HepG2 (cell line): Measurements from ENCODE around the gene NUP85. TPM values are rescaled to one million over a fixed set of nuclear protein-coding genes. Genes with fewer than 3 reads are reported as not detected.
A peak's percentile ranks its signal among the peaks of the same experiment; 100 is the strongest.

Experiments
- DR1 ChIP-seq: sonication (generic); formaldehyde crosslinking; IDR thresholded peaks from 2 replicates; pipeline ENCODE4 v1.8.0; 2021; ENCODE audit warnings: mild to moderate bottlenecking, missing genetic modification reagents, inconsistent platforms
- KDM4B ChIP-seq: sonication (generic); formaldehyde crosslinking; IDR thresholded peaks from 2 replicates; pipeline ENCODE4 v1.4.0; 2020; ENCODE audit warnings: missing genetic modification reagents
- MBNL3 ChIP-seq: fragments of 250-450 bp; sonication (Bioruptor Pico); conservative IDR thresholded peaks from 2 replicates; pipeline ENCODE4 v1.8.0; 2022; ENCODE audit warnings: mild to moderate bottlenecking, inconsistent platforms
- MXI1 ChIP-seq: IDR thresholded peaks from 3 replicates; pipeline ENCODE4 v1.6.1; 2012; ENCODE audit warnings: low read depth, low read length, inconsistent platforms, borderline replicate concordance
- MZF1 ChIP-seq: sonication (generic); formaldehyde crosslinking; IDR thresholded peaks from 2 replicates; pipeline ENCODE4 v1.8.1; 2023; ENCODE audit warnings: mild to moderate bottlenecking, missing genetic modification reagents, borderline replicate concordance
- RBFOX2 ChIP-seq: fragments of 200-400 bp; formaldehyde crosslinking; IDR thresholded peaks from 2 replicates; pipeline ENCODE4 v1.6.1; 2017; ENCODE audit warnings: low read depth, mild to moderate bottlenecking, low read length
- REXO4 ChIP-seq: sonication (generic); formaldehyde crosslinking; IDR thresholded peaks from 2 replicates; pipeline ENCODE4 v1.8.0; 2022; ENCODE audit warnings: missing genetic modification reagents, mild to moderate bottlenecking, borderline replicate concordance
- RXRB ChIP-seq: IDR thresholded peaks from 2 replicates; pipeline ENCODE4 v1.6.1; 2016; ENCODE audit warnings: borderline replicate concordance, missing genetic modification reagents, missing compliant biosample characterization
- TBX2 ChIP-seq: sonication (generic); formaldehyde crosslinking; IDR thresholded peaks from 2 replicates; pipeline ENCODE4 v1.5.0; 2020; ENCODE audit warnings: missing genetic modification reagents, mild to moderate bottlenecking, borderline replicate concordance
- TEAD2 ChIP-seq: sonication (generic); formaldehyde crosslinking; IDR thresholded peaks from 2 replicates; pipeline ENCODE4 v1.9.0; 2021; ENCODE audit warnings: missing genetic modification reagents
- TEAD3 ChIP-seq: optimal IDR thresholded peaks from 2 replicates; pipeline ENCODE3; 2016; ENCODE audit warnings: borderline replicate concordance
- TSC22D2 ChIP-seq: sonication (generic); formaldehyde crosslinking; IDR thresholded peaks from 2 replicates; pipeline ENCODE4 v1.5.1; 2020; ENCODE audit warnings: missing genetic modification reagents, mild to moderate bottlenecking, borderline replicate concordance
- YY1 ChIP-seq: IDR thresholded peaks from 2 replicates; pipeline ENCODE4 v1.6.1; 2011; ENCODE audit warnings: low read length, low read depth, moderate library complexity, mild to moderate bottlenecking; ENCODE audit not compliant: insufficient read depth, insufficient replicate concordance
- ZNF30 ChIP-seq: sonication (generic); formaldehyde crosslinking; IDR thresholded peaks from 2 replicates; pipeline ENCODE4 v1.5.0; 2020; ENCODE audit warnings: mild to moderate bottlenecking, missing genetic modification reagents
- ZNF33B ChIP-seq: sonication (generic); formaldehyde crosslinking; IDR thresholded peaks from 2 replicates; pipeline ENCODE4 v1.5.1; 2020; ENCODE audit warnings: mild to moderate bottlenecking, missing genetic modification reagents
- ZNF496 ChIP-seq: sonication (generic); formaldehyde crosslinking; IDR thresholded peaks from 2 replicates; pipeline ENCODE4 v1.8.1; 2023; ENCODE audit warnings: mild to moderate bottlenecking, moderate library complexity, missing genetic modification reagents; ENCODE audit not compliant: insufficient replicate concordance
- ZNF768 ChIP-seq: sonication (generic); formaldehyde crosslinking; IDR thresholded peaks from 2 replicates; pipeline ENCODE4 v1.4.0; 2020; ENCODE audit warnings: missing genetic modification reagents
- ZNF879 ChIP-seq: sonication (generic); formaldehyde crosslinking; IDR thresholded peaks from 2 replicates; pipeline ENCODE4 v1.8.1; 2023; ENCODE audit warnings: missing genetic modification reagents
- polyA plus RNA-seq, 8 experiments: library from polyadenylated mRNA; depleted of rRNA in 3 of 8; stranded (reverse) in 7 of 8; unstranded in 1 of 8; fragments of >200 nt; fragmentation: Illumina TruSeq in 4 of 8; extraction: Trizol in 4 of 8; gene quantifications; 2 replicates each; pipeline versions ENCODE4 v1.2.1 to v1.2.3, GENCODE V29; 2011 to 2016; ENCODE audit warnings: low read depth in 4 of 8, missing spikeins in 1 of 8, mixed read lengths in 1 of 8; ENCODE audit not compliant: insufficient read depth in 1 of 8
- total RNA-seq, 5 experiments: library from RNA; depleted of rRNA; stranded (reverse); fragments of >200 nt; fragmentation: Illumina TruSeq; extraction: Trizol; gene quantifications; 2 replicates each; pipeline ENCODE4 v1.2.3, GENCODE V29; 2016; ENCODE audit warnings: low read depth in 1 of 5
- TF ChIP-seq, protein P1 (sequence below): fragments of 450-650 bp; IDR thresholded peaks from 2 replicates; pipeline ENCODE4 v1.6.1; 2017
- TF ChIP-seq, protein P2 (sequence below): sonication (generic); formaldehyde crosslinking; IDR thresholded peaks from 2 replicates; pipeline ENCODE4 v1.4.0; 2020; ENCODE audit warnings: mild to moderate bottlenecking, missing genetic modification reagents
- TF ChIP-seq, protein P3 (sequence below): sonication (generic); formaldehyde crosslinking; conservative IDR thresholded peaks from 2 replicates; pipeline ENCODE4 v1.8.0; 2022; ENCODE audit warnings: missing genetic modification reagents
- TF ChIP-seq, protein P4 (sequence below): IDR thresholded peaks from 2 replicates; pipeline ENCODE4 v1.6.1; 2016; ENCODE audit warnings: missing compliant biosample characterization, missing genetic modification reagents, borderline replicate concordance

Gene NUP85
- total and polyA plus RNA-seq, 2 of the 13 experiments (the other 11 are each of a cell fraction or from before 2014, with no cell fraction given), result 89.1 to 124 TPM

DNA sequence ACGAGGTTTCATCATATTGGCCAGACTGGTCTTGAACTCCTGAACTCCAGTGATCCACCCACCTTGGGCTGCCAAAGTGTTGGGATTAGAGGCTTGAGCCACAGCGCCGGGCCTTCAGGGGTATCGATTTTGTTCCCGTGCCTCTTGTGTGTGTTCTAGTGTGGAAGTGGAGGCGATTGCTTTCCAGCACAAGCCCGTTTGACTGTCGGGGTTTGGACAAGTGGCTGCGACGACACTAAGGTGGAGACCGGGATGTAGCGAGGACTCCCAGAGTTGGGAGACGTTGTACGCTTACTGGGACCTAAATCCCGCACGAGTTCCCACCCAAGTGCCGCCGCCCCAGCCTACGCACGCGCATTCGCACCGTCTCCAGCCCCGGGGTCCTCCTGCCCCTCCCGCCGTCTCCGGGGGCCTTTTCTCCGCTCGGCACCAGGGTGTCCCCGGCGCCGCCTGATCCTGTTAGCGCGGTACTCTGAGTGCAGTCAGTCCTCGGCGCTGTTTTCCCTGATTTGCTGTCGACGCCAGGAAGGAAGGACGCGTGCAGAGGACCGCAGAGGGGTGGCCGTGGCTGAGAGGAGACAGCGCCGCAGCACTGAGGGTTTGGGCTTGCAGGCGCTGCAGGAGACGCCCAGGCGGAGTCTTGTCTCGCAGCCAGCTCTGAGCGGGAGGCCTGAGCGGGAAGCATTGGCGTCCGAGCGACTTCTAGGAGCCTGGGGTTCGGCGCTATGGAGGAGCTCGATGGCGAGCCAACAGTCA, at the start of gene NUP85 (continued):
- TF ChIP-seq ZNF768, result peak; percentile 59
- TF ChIP-seq, protein P1, sequence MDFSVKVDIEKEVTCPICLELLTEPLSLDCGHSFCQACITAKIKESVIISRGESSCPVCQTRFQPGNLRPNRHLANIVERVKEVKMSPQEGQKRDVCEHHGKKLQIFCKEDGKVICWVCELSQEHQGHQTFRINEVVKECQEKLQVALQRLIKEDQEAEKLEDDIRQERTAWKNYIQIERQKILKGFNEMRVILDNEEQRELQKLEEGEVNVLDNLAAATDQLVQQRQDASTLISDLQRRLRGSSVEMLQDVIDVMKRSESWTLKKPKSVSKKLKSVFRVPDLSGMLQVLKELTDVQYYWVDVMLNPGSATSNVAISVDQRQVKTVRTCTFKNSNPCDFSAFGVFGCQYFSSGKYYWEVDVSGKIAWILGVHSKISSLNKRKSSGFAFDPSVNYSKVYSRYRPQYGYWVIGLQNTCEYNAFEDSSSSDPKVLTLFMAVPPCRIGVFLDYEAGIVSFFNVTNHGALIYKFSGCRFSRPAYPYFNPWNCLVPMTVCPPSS, result no peak
- no peak for TF ChIP-seq TEAD2 (CRISPR knock-in tag)
- TF ChIP-seq MXI1, result peak; percentile 83; the same call in 1 of the 3 replicates
- no peak for TF ChIP-seq YY1
- no peak for TF ChIP-seq MZF1 (CRISPR knock-in tag)
- TF ChIP-seq TBX2 (CRISPR knock-in tag), result peak; percentile 75
- TF ChIP-seq ZNF33B (CRISPR knock-in tag), result peak; percentile 69; the same call in 1 of the 2 replicates
- peak; percentile 55 for TF ChIP-seq RXRB (CRISPR knock-in tag)
- TF ChIP-seq, protein P2, sequence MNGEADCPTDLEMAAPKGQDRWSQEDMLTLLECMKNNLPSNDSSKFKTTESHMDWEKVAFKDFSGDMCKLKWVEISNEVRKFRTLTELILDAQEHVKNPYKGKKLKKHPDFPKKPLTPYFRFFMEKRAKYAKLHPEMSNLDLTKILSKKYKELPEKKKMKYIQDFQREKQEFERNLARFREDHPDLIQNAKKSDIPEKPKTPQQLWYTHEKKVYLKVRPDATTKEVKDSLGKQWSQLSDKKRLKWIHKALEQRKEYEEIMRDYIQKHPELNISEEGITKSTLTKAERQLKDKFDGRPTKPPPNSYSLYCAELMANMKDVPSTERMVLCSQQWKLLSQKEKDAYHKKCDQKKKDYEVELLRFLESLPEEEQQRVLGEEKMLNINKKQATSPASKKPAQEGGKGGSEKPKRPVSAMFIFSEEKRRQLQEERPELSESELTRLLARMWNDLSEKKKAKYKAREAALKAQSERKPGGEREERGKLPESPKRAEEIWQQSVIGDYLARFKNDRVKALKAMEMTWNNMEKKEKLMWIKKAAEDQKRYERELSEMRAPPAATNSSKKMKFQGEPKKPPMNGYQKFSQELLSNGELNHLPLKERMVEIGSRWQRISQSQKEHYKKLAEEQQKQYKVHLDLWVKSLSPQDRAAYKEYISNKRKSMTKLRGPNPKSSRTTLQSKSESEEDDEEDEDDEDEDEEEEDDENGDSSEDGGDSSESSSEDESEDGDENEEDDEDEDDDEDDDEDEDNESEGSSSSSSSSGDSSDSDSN, result peak; percentile 73
- no peak for TF ChIP-seq ZNF496 (CRISPR knock-in tag)
- TF ChIP-seq DR1, result peak; percentile 95
- 0 out of 2 replicates have a peak, but pooled peaks have one; percentile 6 for TF ChIP-seq REXO4
- no peak for TF ChIP-seq MBNL3 (CRISPR knock-in tag)
- peak; percentile 68; the same call in 1 of the 2 replicates for TF ChIP-seq TSC22D2 (CRISPR knock-in tag)
- no peak; the same call in 1 of the 2 replicates for TF ChIP-seq ZNF879 (CRISPR knock-in tag)
- TF ChIP-seq RBFOX2, result peak; percentile 81
- no peak for TF ChIP-seq ZNF30 (CRISPR knock-in tag)
- peak; percentile 46 for TF ChIP-seq TEAD3 (CRISPR knock-in tag)
- peak; percentile 25 for TF ChIP-seq KDM4B (CRISPR knock-in tag)
- TF ChIP-seq, protein P3, sequence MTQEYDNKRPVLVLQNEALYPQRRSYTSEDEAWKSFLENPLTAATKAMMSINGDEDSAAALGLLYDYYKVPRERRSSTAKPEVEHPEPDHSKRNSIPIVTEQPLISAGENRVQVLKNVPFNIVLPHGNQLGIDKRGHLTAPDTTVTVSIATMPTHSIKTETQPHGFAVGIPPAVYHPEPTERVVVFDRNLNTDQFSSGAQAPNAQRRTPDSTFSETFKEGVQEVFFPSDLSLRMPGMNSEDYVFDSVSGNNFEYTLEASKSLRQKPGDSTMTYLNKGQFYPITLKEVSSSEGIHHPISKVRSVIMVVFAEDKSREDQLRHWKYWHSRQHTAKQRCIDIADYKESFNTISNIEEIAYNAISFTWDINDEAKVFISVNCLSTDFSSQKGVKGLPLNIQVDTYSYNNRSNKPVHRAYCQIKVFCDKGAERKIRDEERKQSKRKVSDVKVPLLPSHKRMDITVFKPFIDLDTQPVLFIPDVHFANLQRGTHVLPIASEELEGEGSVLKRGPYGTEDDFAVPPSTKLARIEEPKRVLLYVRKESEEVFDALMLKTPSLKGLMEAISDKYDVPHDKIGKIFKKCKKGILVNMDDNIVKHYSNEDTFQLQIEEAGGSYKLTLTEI (CRISPR knock-in tag), result no peak
- TF ChIP-seq, protein P4, sequence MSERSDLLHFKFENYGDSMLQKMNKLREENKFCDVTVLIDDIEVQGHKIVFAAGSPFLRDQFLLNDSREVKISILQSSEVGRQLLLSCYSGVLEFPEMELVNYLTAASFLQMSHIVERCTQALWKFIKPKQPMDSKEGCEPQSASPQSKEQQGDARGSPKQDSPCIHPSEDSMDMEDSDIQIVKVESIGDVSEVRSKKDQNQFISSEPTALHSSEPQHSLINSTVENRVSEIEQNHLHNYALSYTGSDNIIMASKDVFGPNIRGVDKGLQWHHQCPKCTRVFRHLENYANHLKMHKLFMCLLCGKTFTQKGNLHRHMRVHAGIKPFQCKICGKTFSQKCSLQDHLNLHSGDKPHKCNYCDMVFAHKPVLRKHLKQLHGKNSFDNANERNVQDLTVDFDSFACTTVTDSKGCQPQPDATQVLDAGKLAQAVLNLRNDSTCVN, result peak; percentile 79; the same call in 1 of the 2 replicates
